ENCODE results near the gene ACE2. TPM values are rescaled to one million over a fixed set of nuclear protein-coding genes. Genes with fewer than 3 reads are reported as not detected.

Gene ACE2
- total RNA-seq, 2 experiments from 2014 or later, result not detected

DNA sequence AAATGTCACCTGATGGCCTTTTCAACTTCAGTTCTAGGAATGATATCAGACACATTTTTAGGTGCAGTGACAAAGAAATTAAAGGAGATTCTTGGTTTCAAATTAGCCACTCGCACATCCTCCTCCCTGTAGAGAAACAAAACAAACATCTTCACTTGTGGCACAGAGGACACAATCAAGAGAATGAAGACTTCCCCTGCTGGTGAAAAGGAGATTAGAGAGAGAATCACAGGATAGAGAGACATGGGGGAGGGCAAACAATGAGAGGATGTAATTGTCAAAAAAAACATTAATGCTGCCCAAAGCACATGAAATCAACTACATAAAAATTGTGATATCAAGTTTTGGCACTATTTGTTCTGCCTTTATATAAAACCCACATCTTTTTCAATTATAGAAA lies 34.5 kb downstream of the ACE2 start:
- Mint-ChIP-seq H3K27me3 (peaks cover 12% of the 10 kb centered on the region), H3K9me3 (no peaks in the 10 kb centered on the region), H3K36me3 (ENCODE audit: low read depth) (no peaks in the 10 kb centered on the region), H3K27ac (no peak overlapping the region), H3K4me1 (no peaks in the 10 kb centered on the region), H3K4me3 (no peak overlapping the region)
- POLR2A ChIA-PET, result no interaction called here
- CTCF ChIA-PET, result no interaction called here
- DNase-seq, result no peak

DNA sequence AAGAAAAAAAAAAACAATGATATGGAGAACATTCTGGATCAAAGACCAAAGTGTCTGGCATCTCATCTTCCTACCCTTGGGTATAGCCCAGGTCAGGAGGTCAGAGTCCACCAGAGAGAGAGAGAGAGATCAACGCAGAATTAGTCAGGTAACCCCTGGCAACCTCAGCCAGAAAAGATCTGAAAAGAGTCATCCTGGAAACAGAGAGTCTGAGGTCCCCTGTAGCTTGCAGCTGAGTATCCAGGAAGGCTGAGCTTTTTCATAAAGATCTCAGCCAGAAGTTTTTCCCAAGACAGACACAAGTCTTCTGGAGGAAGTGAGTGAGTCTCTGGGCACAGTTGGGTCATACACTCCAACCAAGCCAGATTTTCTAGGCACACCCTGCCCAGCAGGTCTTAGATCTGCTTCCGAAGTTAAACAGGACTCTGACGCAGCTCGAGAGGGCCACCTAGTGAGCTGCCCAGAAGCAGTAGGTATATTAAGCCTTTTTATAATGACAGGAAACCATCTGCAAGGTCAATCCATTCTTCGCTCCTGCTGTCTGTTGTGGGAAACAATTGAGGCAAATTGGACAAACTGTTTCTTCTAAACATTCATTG lies 35.7 kb downstream of the ACE2 start:
- no peaks in the 10 kb centered on the region for H3K9me3 Mint-ChIP-seq
- H3K27me3 Mint-ChIP-seq, result peaks cover 7% of the 10 kb centered on the region
- H3K36me3 Mint-ChIP-seq (ENCODE audit: low read depth), result no peaks in the 10 kb centered on the region
- ChIA-PET POLR2A (interaction anchor here (0.7 kb wide), 1 partner anchor 581 kb away, joined by 3 read pairs; no protein-coding TSS in a partner anchor), CTCF (interaction anchor here (0.7 kb wide), 2 partner anchors 97 to 1158 kb away, joined by 3 read pairs; no protein-coding TSS in a partner anchor)
- peak; percentile 12 for DNase-seq
- H3K27ac Mint-ChIP-seq, result no peak overlapping the region
- no peak overlapping the region for H3K4me3 Mint-ChIP-seq
- no peaks in the 10 kb centered on the region for H3K4me1 Mint-ChIP-seq

DNA sequence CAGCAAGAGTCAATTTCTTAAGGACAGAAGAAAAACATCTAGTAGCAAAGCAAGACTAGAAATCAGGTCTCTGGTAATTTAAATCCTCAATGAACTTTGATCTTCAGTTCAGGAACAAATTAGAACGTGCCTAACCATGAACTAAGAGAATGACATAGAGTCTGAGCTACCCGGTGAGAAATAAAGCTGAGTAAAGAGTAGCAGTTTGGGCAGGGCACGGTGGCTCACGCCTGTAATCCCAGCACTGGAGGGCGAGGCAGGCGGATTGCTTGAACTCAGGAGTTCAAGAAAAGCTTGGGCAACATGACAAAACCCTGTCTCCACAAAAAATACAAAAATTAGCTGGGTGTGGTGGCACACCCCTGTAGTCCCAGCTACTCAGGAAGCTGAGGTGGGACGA lies 37.7 kb downstream of the ACE2 start:
- Mint-ChIP-seq H3K36me3 (ENCODE audit: low read depth) (no peaks in the 10 kb centered on the region), H3K4me3 (no peak overlapping the region), H3K27me3 (peaks cover 7% of the 10 kb centered on the region), H3K4me1 (no peaks in the 10 kb centered on the region), H3K9me3 (no peaks in the 10 kb centered on the region), H3K27ac (no peak overlapping the region)
- no peak for DNase-seq
- CTCF ChIA-PET, result interaction anchor here (0.7 kb wide), 1 partner anchor 929 kb away, joined by 4 read pairs; no protein-coding TSS in a partner anchor
- POLR2A ChIA-PET, result no interaction called here

DNA sequence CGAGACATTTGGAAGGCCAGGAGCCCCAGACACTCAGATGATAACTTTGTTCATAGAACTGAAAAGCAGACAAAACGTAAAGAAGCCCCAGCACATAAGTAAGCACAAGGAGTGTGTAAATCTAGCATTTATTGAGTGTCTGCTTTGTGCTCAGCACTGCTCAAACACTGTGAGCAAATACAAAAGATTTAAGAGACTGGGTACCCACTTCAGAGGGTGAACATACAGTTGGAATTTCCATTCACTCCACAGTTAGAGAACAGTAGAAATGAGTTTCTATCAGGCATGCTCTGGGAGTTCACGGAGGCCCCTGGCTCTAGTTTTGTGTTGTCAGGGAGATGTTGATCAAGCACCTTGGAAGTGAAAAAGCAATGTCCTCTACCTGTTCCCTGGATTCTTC lies 39.8 kb downstream of the ACE2 start:
- no peak for DNase-seq
- Mint-ChIP-seq H3K27me3 (peaks cover under 1% of the 10 kb centered on the region), H3K36me3 (ENCODE audit: low read depth) (no peaks in the 10 kb centered on the region), H3K4me1 (no peaks in the 10 kb centered on the region), H3K4me3 (no peak overlapping the region), H3K9me3 (no peaks in the 10 kb centered on the region), H3K27ac (no peak overlapping the region)
- ChIA-PET CTCF (no interaction called here), POLR2A (no interaction called here)

DNA sequence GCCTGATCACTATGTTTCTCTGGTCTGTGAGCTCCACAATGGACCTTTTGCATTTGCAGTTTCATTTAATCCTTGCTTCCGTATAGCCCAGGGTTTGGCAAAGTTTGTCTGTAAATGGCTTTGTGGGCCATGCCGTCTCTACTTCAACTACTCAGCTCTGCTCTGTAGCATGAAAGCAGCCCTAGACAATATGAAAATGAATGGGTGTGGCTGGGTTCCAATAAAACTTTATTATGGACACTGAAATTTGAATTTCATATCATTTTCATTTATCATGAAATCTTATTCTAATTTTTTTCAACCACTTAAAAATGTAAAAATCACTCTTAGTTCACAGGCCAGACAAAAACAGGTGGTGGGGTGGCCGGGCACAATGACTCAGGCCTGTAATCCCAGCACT lies 41.5 kb downstream of the ACE2 start:
- no peak for DNase-seq
- CTCF ChIA-PET, result interaction anchor here (0.6 kb wide), 1 partner anchor 162 kb away, joined by 3 read pairs; no protein-coding TSS in a partner anchor
- Mint-ChIP-seq H3K36me3 (ENCODE audit: low read depth) (no peaks in the 10 kb centered on the region), H3K4me3 (no peak overlapping the region), H3K4me1 (no peaks in the 10 kb centered on the region), H3K9me3 (no peaks in the 10 kb centered on the region), H3K27me3 (no peaks in the 10 kb centered on the region), H3K27ac (no peak overlapping the region)
- POLR2A ChIA-PET, result no interaction called here

DNA sequence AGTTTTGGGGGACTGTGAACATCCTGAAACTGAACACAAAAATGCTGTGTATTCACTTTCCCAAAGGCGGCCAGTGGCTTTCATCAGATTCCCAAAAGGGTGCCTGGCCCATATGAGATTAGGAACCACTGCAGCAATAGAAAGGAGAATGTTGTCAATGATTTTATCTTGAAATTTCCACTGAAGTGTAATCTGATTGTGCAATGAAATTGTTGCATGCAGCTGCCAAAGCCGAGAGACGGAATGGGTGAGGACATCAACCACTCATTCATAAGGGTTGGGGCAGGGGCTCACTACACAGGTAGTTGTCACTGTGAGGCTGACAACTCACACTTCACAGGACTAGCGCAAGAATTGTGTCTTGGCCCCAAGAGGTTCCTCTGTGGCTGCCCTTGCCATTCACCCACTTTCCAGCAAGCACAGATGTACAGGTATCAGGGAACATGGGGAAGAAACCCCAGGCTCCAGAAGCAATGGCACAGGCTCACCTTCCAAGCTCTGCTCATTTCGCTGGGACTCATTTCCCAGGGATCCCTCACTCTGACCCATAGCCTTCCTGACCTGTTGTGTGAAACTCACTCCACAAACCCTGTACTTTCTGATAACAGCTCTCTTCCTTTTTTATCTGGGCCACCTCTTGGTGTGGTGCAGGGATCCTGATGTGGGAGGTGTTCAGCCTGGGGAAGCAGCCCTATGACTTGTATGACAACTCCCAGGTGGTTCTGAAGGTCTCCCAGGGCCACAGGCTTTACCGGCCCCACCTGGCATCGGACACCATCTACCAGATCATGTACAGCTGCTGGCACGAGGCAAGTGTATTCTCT lies 51.4 kb downstream of the ACE2 start:
- Mint-ChIP-seq H3K27ac (no peak overlapping the region), H3K36me3 (ENCODE audit: low read depth) (no peaks in the 10 kb centered on the region), H3K9me3 (no peaks in the 10 kb centered on the region), H3K4me3 (no peak overlapping the region), H3K4me1 (no peaks in the 10 kb centered on the region), H3K27me3 (no peaks in the 10 kb centered on the region)
- ChIA-PET CTCF (no interaction called here), POLR2A (no interaction called here)
- DNase-seq, result no peak

DNA sequence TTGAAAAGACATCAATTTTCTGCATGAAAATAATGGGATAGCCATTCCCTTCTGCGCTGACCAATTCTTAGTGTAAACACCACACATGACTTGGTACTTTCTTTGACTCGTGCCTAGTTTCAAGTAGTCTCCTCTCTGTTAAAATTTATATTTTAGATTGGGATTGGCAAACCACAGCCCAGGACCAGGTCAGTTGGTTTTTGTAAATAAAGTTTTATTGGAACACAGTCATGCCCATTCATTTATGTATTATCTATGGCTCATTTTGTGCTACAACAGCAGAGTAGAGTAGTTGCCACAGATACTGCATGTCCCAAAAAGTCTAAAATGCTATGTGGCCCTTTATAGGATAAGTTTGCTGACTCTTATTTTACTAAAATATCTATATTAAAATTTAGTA lies 53.4 kb downstream of the ACE2 start:
- H3K27ac Mint-ChIP-seq, result no peak overlapping the region
- H3K4me1 Mint-ChIP-seq, result no peaks in the 10 kb centered on the region
- POLR2A ChIA-PET, result no interaction called here
- no peaks in the 10 kb centered on the region for H3K9me3 Mint-ChIP-seq
- H3K36me3 Mint-ChIP-seq (ENCODE audit: low read depth), result no peaks in the 10 kb centered on the region
- H3K27me3 Mint-ChIP-seq, result no peaks in the 10 kb centered on the region
- CTCF ChIA-PET, result no interaction called here
- no peak for DNase-seq
- H3K4me3 Mint-ChIP-seq, result no peak overlapping the region

DNA sequence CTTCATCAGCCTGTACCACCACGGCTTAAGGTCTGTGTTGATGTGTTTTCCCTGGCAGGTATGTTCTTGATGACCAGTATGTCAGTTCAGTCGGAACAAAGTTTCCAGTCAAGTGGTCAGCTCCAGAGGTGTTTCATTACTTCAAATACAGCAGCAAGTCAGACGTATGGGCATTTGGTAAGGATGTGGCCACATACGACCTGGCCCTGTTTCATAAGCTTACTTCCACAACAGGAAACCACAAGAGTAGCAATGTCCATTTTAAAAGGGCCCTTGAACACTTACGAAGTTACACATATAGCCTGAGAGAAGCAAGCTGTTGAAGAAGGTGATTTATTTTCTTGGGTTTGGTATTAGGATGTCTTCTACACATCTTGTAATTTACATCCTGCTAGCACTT lies 54.0 kb downstream of the ACE2 start:
- no peak for DNase-seq
- Mint-ChIP-seq H3K27ac (no peak overlapping the region), H3K4me1 (no peaks in the 10 kb centered on the region), H3K27me3 (no peaks in the 10 kb centered on the region), H3K4me3 (no peak overlapping the region), H3K36me3 (ENCODE audit: low read depth) (no peaks in the 10 kb centered on the region), H3K9me3 (no peaks in the 10 kb centered on the region)
- ChIA-PET POLR2A (no interaction called here), CTCF (no interaction called here)

DNA sequence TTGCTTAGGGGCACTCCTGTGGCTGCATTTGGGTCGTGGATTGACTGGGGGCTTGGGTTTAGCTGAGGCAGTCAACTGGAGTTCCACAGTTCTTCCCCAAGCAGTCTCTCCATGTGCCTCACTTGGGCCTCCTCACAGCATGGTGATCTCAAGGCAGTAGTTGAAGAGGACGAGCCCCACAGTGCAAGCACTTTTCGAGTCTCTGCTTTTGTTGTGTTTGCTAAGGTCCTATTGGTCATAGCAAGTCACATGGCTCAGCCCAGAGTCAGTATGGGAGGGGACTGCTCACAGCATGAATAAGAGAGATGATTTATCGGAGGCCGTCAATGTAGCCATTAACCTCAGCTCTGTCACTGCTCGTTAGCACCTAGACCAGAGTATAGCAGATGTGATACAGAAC lies 70.4 kb downstream of the ACE2 start:
- DNase-seq, result no peak
- Mint-ChIP-seq H3K27me3 (peaks cover 5% of the 10 kb centered on the region), H3K4me1 (no peaks in the 10 kb centered on the region), H3K4me3 (no peak overlapping the region), H3K27ac (no peak overlapping the region), H3K36me3 (ENCODE audit: low read depth) (no peaks in the 10 kb centered on the region), H3K9me3 (no peaks in the 10 kb centered on the region)
- ChIA-PET CTCF (no interaction called here), POLR2A (no interaction called here)

DNA sequence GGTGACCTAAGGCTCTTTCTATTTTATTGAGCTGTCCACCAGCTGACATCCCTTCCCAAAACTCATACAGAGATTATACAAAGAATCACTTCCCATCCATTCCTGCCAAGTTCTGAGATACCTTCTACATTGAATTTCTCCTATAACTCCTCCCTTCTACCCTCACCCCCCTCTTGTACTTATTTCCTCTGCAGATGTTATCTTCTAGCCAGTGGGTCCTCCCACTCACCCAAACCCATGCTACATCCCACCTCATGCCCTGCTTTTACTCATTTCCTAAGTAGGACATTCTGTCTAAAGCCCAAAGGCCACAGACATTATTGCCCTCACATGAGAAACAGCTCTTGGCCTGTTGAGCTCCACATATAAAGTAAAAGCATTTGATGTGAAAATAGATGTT lies 71.6 kb downstream of the ACE2 start:
- Mint-ChIP-seq H3K36me3 (ENCODE audit: low read depth) (no peaks in the 10 kb centered on the region), H3K27ac (no peak overlapping the region), H3K4me1 (no peaks in the 10 kb centered on the region), H3K9me3 (no peaks in the 10 kb centered on the region), H3K4me3 (no peak overlapping the region), H3K27me3 (peaks cover 5% of the 10 kb centered on the region)
- no peak for DNase-seq
- ChIA-PET POLR2A (no interaction called here), CTCF (no interaction called here)

DNA sequence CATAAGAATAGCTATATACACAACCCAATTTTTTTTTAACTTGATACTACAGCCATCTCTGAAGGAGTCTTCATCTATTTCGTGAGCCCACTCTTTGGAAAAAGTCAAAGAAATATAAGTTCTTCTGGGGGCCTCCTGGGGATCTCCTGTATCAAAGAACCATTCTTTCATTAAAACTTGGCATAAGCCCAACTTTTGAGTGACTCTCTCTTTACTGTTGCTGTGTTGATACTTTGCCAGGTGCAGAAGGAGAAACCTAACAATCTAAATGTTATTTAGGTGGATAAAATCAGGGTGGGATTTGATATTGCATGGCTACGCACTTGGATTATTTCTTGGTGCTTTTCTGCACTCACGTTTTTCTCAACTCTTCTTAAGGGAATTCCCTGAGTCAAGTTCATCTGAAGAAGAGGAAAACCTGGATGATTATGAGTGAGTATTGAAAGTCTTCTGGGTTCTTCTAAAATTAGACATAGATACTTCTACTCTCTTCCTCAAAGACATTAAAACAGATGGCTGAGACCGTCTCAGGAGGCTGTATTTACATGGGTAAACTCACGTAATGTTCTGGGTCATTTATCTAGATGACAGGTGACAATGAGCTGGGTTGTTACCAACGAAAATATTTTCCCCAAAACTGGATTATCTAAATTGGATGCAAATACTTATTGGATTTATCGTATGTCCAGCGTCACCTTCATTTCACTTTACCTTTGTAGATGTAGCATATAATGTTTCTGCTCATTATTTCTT lies 74.9 kb downstream of the ACE2 start:
- Mint-ChIP-seq H3K36me3 (ENCODE audit: low read depth) (no peaks in the 10 kb centered on the region), H3K9me3 (no peaks in the 10 kb centered on the region), H3K4me3 (no peak overlapping the region), H3K27me3 (peaks cover 4% of the 10 kb centered on the region), H3K27ac (no peak overlapping the region), H3K4me1 (no peaks in the 10 kb centered on the region)
- CTCF ChIA-PET, result no interaction called here
- DNase-seq, result no peak
- POLR2A ChIA-PET, result no interaction called here

DNA sequence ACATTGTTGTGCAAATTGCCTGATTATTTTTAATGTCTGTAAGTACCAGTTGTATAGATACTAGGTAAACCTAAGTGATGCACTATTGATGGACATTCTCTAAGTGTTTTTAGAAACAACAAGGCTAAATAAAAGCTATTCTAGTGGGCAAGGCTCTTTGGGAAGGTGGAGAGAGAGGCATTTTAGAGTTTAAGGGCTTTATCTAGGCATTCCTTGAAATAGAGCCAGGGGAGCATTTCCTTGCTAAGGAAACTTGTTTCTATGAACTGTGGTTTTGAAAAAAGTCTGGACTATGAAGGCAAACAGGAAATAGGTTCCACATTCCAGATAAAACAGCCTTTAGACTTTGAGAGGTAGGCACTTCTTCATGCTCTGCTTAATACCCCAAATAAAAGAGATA lies 76.3 kb downstream of the ACE2 start:
- Mint-ChIP-seq H3K9me3 (no peaks in the 10 kb centered on the region), H3K36me3 (ENCODE audit: low read depth) (no peaks in the 10 kb centered on the region)

DNA sequence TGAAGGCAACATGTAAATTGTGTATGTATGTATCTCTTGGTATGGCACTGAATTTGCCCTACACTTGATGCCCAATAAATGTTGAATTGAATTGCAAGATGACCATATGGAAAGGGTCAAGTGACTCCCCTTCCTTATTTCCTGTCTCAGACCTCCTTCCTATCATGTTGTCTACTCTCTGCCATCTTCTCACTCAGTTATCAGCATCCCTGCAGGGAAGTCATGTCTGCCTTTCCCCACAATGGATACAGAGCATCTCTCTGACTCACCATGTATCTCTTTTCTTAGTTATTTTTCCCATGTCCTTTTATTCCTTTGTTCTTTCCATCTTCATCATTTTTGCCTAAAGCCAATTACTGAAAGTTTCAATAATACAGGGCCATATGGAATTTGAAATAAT lies 77.7 kb downstream of the ACE2 start:
- DNase-seq, result no peak
- Mint-ChIP-seq H3K27me3 (peaks cover 4% of the 10 kb centered on the region), H3K4me1 (no peaks in the 10 kb centered on the region), H3K36me3 (ENCODE audit: low read depth) (no peaks in the 10 kb centered on the region), H3K27ac (no peak overlapping the region), H3K4me3 (no peak overlapping the region), H3K9me3 (no peaks in the 10 kb centered on the region)
- ChIA-PET CTCF (no interaction called here), POLR2A (no interaction called here)

More for the DNA sequence above, 76.3 kb downstream of the ACE2 start:
- ChIA-PET CTCF (no interaction called here), POLR2A (no interaction called here)
- Mint-ChIP-seq H3K27me3 (peaks cover 4% of the 10 kb centered on the region), H3K27ac (no peak overlapping the region), H3K4me1 (no peaks in the 10 kb centered on the region), H3K4me3 (no peak overlapping the region)
- DNase-seq, result no peak
